HepG2 (cell line): ENCODE results near the gene CD81. TPM values are rescaled to one million over a fixed set of nuclear protein-coding genes. Genes with fewer than 3 reads are reported as not detected.

Source experiments
- ATAC-seq: fragments of 200-7000 bp; cut with Tn5 transposase; 3 replicates; pipeline ENCODE4 v1.9.1; 2020; ENCODE audit warnings: mild to moderate bottlenecking, moderate library complexity
- BruUV-seq: library from RNA; stranded (reverse); fragments of 400-500 nt; replicated peaks from 2 replicates; lab custom pipeline; 2021; lab: Mats Ljungman, UMichigan
- CTCF ChIA-PET: fragments of 300-600 bp; formaldehyde crosslinking; extraction: SDS; loops from one replicate; lab custom pipeline; 2021; ENCODE audit warnings: low total read pairs, inconsistent platforms, low intra/inter-chr PET ratio; lab: Yijun Ruan, JAX
- POLR2A ChIA-PET: fragments of 350-600 bp; sonication (Branson Sonifier 250); formaldehyde crosslinking; loops from one replicate; lab custom pipeline; 2020; ENCODE audit warnings: antibody characterized with exemption, inconsistent platforms; lab: Yijun Ruan, JAX
- DNase-seq: peaks from one replicate; pipeline ENCODE4 v3.0.0-alpha.2; 2015; ENCODE audit warnings: low spot score
- FAIRE-seq: peaks from 3 replicates; lab custom pipeline; 2011; peaks lifted over from hg19 to GRCh38; lab: Jason Lieb, UNC
- H2AFZ ChIP-seq: one replicate; pipeline ENCODE4 v1.6.1; 2011; ENCODE audit warnings: low read length, inconsistent platforms
- H3K27ac ChIP-seq: fragments of 300-600 bp; 3 replicates; pipeline ENCODE4 v1.8.0; 2011; ENCODE audit warnings: mixed run types, mild to moderate bottlenecking, mixed read lengths, low read length, inconsistent platforms; ENCODE audit not compliant: insufficient read depth; ENCODE audit errors: extremely low read length
- H3K27me3 ChIP-seq, 2 experiments: fragments of 200-600 bp in 1 of 2; 2 replicates in 1 of 2; 3 replicates in 1 of 2; pipeline versions ENCODE4 v1.6.0 to v1.8.0; 2011; ENCODE audit warnings: low read length in 2 of 2, mild to moderate bottlenecking in 2 of 2, moderate library complexity in 2 of 2, inconsistent platforms in 1 of 2; ENCODE audit not compliant: insufficient read depth in 2 of 2, control insufficient read depth in 1 of 2
- H3K36me3 ChIP-seq, 2 experiments: fragments of 200-600 bp in 1 of 2; replicated peaks in 1 of 2; 2 replicates in 1 of 2; 3 replicates in 1 of 2; pipeline versions ENCODE4 v1.5.1 to v1.8.0; 2011; ENCODE audit warnings: low read length in 2 of 2, inconsistent platforms in 1 of 2; ENCODE audit not compliant: insufficient read depth in 2 of 2, control insufficient read depth in 1 of 2
- H3K4me1 ChIP-seq: 2 replicates; pipeline ENCODE4 v1.5.1; 2012; ENCODE audit warnings: low read length, inconsistent platforms; ENCODE audit not compliant: insufficient read depth
- H3K4me2 ChIP-seq: 2 replicates; pipeline ENCODE4 v1.6.0; 2011; ENCODE audit warnings: low read depth, low read length, inconsistent platforms
- H3K4me3 ChIP-seq, 3 experiments: fragments of 200-600 bp in 1 of 3; sonication (generic), shearing (Covaris generic) in 1 of 3; replicated peaks in 1 of 3; 2 replicates each; pipeline ENCODE4 v1.5.1; 2011 to 2016; ENCODE audit warnings: low read length in 3 of 3, inconsistent platforms in 2 of 3, low read depth in 2 of 3, mild to moderate bottlenecking in 2 of 3, control low read depth in 1 of 3, mixed read lengths in 1 of 3; ENCODE audit not compliant: insufficient read depth in 1 of 3
- H3K79me2 ChIP-seq: one replicate; pipeline ENCODE4 v1.6.1; 2011; ENCODE audit warnings: low read length, inconsistent platforms; ENCODE audit not compliant: insufficient read depth
- H3K9ac ChIP-seq: 2 replicates; pipeline ENCODE4 v1.6.0; 2011; ENCODE audit warnings: mild to moderate bottlenecking, low read depth, low read length, inconsistent platforms; ENCODE audit not compliant: insufficient read depth
- H3K9me3 ChIP-seq: 2 replicates; pipeline ENCODE4 v1.5.1; 2012; ENCODE audit warnings: mild to moderate bottlenecking, low read length
- H4K20me1 ChIP-seq: 2 replicates; pipeline ENCODE4 v1.6.0; 2011; ENCODE audit warnings: inconsistent platforms, mild to moderate bottlenecking, low read length, moderate library complexity; ENCODE audit not compliant: insufficient read depth
- FOSL2 ChIP-seq: sonication (generic); formaldehyde crosslinking; IDR thresholded peaks from 2 replicates; pipeline ENCODE4 v1.4.0; 2020; ENCODE audit warnings: missing genetic modification reagents
- HMG20A ChIP-seq: IDR thresholded peaks from 2 replicates; pipeline ENCODE4 v1.6.1; 2016; ENCODE audit warnings: borderline replicate concordance
- HMG20B ChIP-seq: conservative IDR thresholded peaks from 2 replicates; pipeline ENCODE4 v1.6.1; 2016; ENCODE audit warnings: missing genetic modification reagents, missing compliant biosample characterization
- KDM5A ChIP-seq: fragments of 200-600 bp; sonication (generic); IDR thresholded peaks from 2 replicates; pipeline ENCODE4 v1.7.0; 2018; ENCODE audit warnings: antibody characterized with exemption, mild to moderate bottlenecking, low read length, borderline replicate concordance
- NR1H2 ChIP-seq: sonication (generic); formaldehyde crosslinking; IDR thresholded peaks from 2 replicates; pipeline ENCODE4 v1.8.1; 2022; ENCODE audit warnings: low read depth, missing genetic modification reagents, borderline replicate concordance
- PPARG ChIP-seq: conservative IDR thresholded peaks from 2 replicates; pipeline ENCODE4 v1.6.1; 2016; ENCODE audit warnings: missing biosample characterization, missing genetic modification reagents
- SALL2 ChIP-seq: sonication (generic); formaldehyde crosslinking; IDR thresholded peaks from 2 replicates; pipeline ENCODE4 v1.8.1; 2023; ENCODE audit warnings: mild to moderate bottlenecking, missing genetic modification reagents, inconsistent platforms
- SMAD3 ChIP-seq: sonication (generic); formaldehyde crosslinking; IDR thresholded peaks from 2 replicates; pipeline ENCODE4 v1.4.0; 2020; ENCODE audit warnings: missing genetic modification reagents
- SUZ12 ChIP-seq: fragments of 150-350 bp; IDR thresholded peaks from 2 replicates; pipeline ENCODE4 v1.6.1; 2014; ENCODE audit warnings: low read depth, low read length
- ZNF10 ChIP-seq: sonication (generic); formaldehyde crosslinking; IDR thresholded peaks from 2 replicates; pipeline ENCODE4 v1.4.0; 2020; ENCODE audit warnings: mild to moderate bottlenecking, low read depth, missing genetic modification reagents, borderline replicate concordance
- ZNF350 ChIP-seq: sonication (generic); formaldehyde crosslinking; IDR thresholded peaks from 2 replicates; pipeline ENCODE4 v1.4.0; 2020; ENCODE audit warnings: mild to moderate bottlenecking, low read depth, missing genetic modification reagents, borderline replicate concordance
- ZNF761 ChIP-seq: sonication (generic); formaldehyde crosslinking; conservative IDR thresholded peaks from 2 replicates; pipeline ENCODE4 v1.4.0; 2020; ENCODE audit warnings: mild to moderate bottlenecking, missing genetic modification reagents
- ZNF781 ChIP-seq: sonication (generic); formaldehyde crosslinking; IDR thresholded peaks from 2 replicates; pipeline ENCODE4 v1.5.1; 2020; ENCODE audit warnings: borderline replicate concordance, mild to moderate bottlenecking, missing genetic modification reagents; ENCODE audit errors: not compliant biosample characterization
- ZSCAN21 ChIP-seq: sonication (generic); formaldehyde crosslinking; IDR thresholded peaks from 2 replicates; pipeline ENCODE4 v1.8.0; 2022; ENCODE audit warnings: mild to moderate bottlenecking, missing genetic modification reagents, moderate library complexity, borderline replicate concordance
- WGBS: methylation state at CpG from one replicate; pipeline ENCODE4 v1.1.6; 2017; ENCODE audit warnings: low lambda C conversion rate; 5-methylcytosine and 5-hydroxymethylcytosine counted together
- in situ Hi-C: cut with HindIII; loops from 2 replicates; pipeline ENCODE4 v1.10.0; 2017; ENCODE audit warnings: low pct_unique_long_range_greater_than_20kb; ENCODE audit not compliant: extremely low pct_ligation_motif_present
- intact Hi-C: fragments of 100-400 bp; cut with micrococcal nuclease; formaldehyde crosslinking; loops from one replicate; pipeline ENCODE4 v1.10.0; 2022; ENCODE audit not compliant: unreplicated experiment
- polyA plus RNA-seq, 8 experiments: library from polyadenylated mRNA; depleted of rRNA in 3 of 8; stranded (reverse) in 7 of 8; unstranded in 1 of 8; fragments of >200 nt; fragmentation: Illumina TruSeq in 4 of 8; extraction: Trizol in 4 of 8; gene quantifications; 2 replicates each; pipeline versions ENCODE4 v1.2.1 to v1.2.3, GENCODE V29; 2011 to 2016; ENCODE audit warnings: low read depth in 4 of 8, missing spikeins in 1 of 8, mixed read lengths in 1 of 8; ENCODE audit not compliant: insufficient read depth in 1 of 8
- total RNA-seq, 5 experiments: library from RNA; depleted of rRNA; stranded (reverse); fragments of >200 nt; fragmentation: Illumina TruSeq; extraction: Trizol; gene quantifications; 2 replicates each; pipeline ENCODE4 v1.2.3, GENCODE V29; 2016; ENCODE audit warnings: low read depth in 1 of 5
- TF ChIP-seq, protein P1 (sequence below): sonication (generic); formaldehyde crosslinking; IDR thresholded peaks from 2 replicates; pipeline ENCODE4 v1.5.0; 2020; ENCODE audit warnings: missing genetic modification reagents
- TF ChIP-seq, protein P2 (sequence below): sonication (generic); formaldehyde crosslinking; IDR thresholded peaks from 2 replicates; pipeline ENCODE4 v1.9.0; 2021; ENCODE audit warnings: missing genetic modification reagents, mild to moderate bottlenecking, borderline replicate concordance
- TF ChIP-seq, protein P3 (sequence below): IDR thresholded peaks from 2 replicates; pipeline ENCODE4 v1.6.1; 2012; ENCODE audit warnings: low read depth, low read length, improper control_type of control experiment
- TF ChIP-seq, protein P4 (sequence below): IDR thresholded peaks from 2 replicates; pipeline ENCODE4 v1.6.1; 2016; ENCODE audit warnings: low read depth

Gene CD81
- total and polyA plus RNA-seq, 2 of the 13 experiments (the other 11 are each of a cell fraction or from before 2014, with no cell fraction given), result not detected

DNA sequence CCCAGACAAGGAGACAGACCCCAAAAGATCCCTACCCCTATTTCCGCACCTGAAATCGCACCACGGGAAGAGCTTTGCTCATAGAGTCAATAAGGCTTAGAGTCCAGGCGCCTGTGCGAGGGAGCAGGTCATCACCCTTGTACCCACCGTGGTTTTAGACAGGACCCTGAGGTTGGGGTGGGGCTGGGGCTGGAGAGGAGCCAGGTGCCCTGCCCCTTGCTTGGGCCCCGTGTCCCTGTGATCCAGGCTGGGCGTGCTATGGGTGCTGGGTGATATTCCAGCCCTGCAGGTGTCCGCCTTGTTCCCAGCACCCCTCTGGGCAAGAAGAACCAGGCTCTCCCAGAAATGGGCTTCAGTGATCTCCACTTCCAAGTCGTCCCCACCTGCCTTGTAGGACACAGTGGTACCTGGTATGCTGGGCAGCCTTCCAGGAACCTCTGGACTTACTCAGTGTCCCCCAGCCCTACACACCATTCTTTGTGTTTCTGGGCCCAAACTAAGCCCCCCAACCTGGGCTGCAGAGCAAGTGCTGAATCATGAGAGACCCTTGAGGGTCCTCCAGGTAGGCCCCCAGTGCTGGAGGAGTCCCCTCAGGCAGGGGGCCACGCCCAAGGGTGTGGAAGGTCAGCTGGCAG, 4.5 kb downstream of the CD81 start:
- WGBS, result 28% methylated on average over 5 of the region's 11 CpGs
- Histone ChIP-seq H3K9ac (no peak overlapping the region), H3K27me3 (peaks cover 14 to 69% of the 10 kb centered on the region in 2 experiments; a peak in 4 of 5 replicates), H3K79me2 (no peaks in the 10 kb centered on the region), H3K4me3 (no peak overlapping the region), H3K4me1 (no peaks in the 10 kb centered on the region), H2AFZ (no peak overlapping the region), H3K4me2 (no peak overlapping the region), H3K9me3 (no peaks in the 10 kb centered on the region), H3K36me3 (no peaks in the 10 kb centered on the region), H4K20me1 (no peaks in the 10 kb centered on the region), H3K27ac (no peak overlapping the region)
- intact Hi-C loops, result no loop called here
- in situ Hi-C loops, result no loop called here
- FAIRE-seq (no peak), DNase-seq (no peak), ATAC-seq (no peak)
- no TSS peak for BruUV-seq
- TF ChIP-seq, protein P1, sequence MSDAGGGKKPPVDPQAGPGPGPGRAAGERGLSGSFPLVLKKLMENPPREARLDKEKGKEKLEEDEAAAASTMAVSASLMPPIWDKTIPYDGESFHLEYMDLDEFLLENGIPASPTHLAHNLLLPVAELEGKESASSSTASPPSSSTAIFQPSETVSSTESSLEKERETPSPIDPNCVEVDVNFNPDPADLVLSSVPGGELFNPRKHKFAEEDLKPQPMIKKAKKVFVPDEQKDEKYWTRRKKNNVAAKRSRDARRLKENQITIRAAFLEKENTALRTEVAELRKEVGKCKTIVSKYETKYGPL (CRISPR knock-in tag), result no peak
- TF ChIP-seq ZNF761 (CRISPR knock-in tag) (no peak), PPARG (no peak), ZSCAN21 (CRISPR knock-in tag) (no peak), SMAD3 (no peak), SUZ12 (no peak), SALL2 (no peak), NR1H2 (CRISPR knock-in tag) (no peak), KDM5A (no peak), ZNF781 (CRISPR knock-in tag) (no peak), ZNF10 (no peak), FOSL2 (CRISPR knock-in tag) (no peak), ZNF350 (CRISPR knock-in tag) (no peak), HMG20B (CRISPR knock-in tag) (no peak), HMG20A (CRISPR knock-in tag) (no peak)
- TF ChIP-seq, protein P2, sequence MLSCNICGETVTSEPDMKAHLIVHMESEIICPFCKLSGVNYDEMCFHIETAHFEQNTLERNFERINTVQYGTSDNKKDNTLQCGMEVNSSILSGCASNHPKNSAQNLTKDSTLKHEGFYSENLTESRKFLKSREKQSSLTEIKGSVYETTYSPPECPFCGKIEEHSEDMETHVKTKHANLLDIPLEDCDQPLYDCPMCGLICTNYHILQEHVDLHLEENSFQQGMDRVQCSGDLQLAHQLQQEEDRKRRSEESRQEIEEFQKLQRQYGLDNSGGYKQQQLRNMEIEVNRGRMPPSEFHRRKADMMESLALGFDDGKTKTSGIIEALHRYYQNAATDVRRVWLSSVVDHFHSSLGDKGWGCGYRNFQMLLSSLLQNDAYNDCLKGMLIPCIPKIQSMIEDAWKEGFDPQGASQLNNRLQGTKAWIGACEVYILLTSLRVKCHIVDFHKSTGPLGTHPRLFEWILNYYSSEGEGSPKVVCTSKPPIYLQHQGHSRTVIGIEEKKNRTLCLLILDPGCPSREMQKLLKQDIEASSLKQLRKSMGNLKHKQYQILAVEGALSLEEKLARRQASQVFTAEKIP (CRISPR knock-in tag), result no peak
- TF ChIP-seq, protein P3, sequence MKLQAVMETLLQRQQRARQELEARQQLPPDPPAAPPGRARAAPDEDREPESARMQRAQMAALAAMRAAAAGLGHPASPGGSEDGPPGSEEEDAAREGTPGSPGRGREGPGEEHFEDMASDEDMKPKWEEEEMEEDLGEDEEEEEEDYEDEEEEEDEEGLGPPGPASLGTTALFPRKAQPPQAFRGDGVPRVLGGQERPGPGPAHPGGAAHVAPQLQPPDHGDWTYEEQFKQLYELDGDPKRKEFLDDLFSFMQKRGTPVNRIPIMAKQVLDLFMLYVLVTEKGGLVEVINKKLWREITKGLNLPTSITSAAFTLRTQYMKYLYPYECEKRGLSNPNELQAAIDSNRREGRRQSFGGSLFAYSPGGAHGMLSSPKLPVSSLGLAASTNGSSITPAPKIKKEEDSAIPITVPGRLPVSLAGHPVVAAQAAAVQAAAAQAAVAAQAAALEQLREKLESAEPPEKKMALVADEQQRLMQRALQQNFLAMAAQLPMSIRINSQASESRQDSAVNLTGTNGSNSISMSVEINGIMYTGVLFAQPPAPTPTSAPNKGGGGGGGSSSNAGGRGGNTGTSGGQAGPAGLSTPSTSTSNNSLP, result no peak
- TF ChIP-seq, protein P4, sequence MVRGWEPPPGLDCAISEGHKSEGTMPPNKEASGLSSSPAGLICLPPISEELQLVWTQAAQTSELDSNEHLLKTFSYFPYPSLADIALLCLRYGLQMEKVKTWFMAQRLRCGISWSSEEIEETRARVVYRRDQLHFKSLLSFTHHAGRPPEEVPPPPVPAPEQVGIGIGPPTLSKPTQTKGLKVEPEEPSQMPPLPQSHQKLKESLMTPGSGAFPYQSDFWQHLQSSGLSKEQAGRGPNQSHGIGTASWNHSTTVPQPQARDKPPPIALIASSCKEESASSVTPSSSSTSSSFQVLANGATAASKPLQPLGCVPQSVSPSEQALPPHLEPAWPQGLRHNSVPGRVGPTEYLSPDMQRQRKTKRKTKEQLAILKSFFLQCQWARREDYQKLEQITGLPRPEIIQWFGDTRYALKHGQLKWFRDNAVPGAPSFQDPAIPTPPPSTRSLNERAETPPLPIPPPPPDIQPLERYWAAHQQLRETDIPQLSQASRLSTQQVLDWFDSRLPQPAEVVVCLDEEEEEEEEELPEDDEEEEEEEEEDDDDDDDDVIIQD, result no peak
- CTCF ChIA-PET, result no interaction called here
- POLR2A ChIA-PET, result no interaction called here
